ENCODE results near the gene MATN4.

DNA sequence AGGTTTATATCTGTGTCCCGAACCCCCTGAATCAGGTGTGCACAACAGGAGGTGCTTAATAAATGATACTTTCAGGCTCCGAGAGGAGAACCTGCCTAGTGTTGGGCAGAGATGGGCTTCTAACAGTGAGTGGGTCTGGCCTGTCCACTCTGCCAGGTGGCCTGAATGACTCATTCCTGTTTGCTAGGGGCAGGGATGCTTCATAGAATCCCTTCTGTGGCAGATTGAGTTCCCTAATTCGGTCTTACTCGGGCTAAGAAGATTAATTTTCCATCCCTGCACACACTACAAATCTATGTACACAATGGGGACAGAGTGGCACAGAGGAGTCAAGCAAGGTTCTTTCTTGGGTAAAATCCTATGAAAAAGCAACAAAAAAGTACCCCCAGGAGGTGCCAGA, 20.4 kb upstream of the MATN4 start:
- TF ChIP-seq, protein P1, sequence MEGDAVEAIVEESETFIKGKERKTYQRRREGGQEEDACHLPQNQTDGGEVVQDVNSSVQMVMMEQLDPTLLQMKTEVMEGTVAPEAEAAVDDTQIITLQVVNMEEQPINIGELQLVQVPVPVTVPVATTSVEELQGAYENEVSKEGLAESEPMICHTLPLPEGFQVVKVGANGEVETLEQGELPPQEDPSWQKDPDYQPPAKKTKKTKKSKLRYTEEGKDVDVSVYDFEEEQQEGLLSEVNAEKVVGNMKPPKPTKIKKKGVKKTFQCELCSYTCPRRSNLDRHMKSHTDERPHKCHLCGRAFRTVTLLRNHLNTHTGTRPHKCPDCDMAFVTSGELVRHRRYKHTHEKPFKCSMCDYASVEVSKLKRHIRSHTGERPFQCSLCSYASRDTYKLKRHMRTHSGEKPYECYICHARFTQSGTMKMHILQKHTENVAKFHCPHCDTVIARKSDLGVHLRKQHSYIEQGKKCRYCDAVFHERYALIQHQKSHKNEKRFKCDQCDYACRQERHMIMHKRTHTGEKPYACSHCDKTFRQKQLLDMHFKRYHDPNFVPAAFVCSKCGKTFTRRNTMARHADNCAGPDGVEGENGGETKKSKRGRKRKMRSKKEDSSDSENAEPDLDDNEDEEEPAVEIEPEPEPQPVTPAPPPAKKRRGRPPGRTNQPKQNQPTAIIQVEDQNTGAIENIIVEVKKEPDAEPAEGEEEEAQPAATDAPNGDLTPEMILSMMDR (IDR thresholded peaks at IDR 0.05): no peak
- no peak for TF ChIP-seq POLR2A (IDR thresholded peaks at IDR 0.05)
